ENCODE measurements around the gene MARCHF3.
"Not testable (repeated sequence)": the region's sequence is repeated elsewhere in the genome, so short reads cannot be mapped to it uniquely, and the experiment has no call there.

MARCHF3 gene

GRCh38 chr5:127046343-127047072 lies 16.1 kb upstream of the MARCHF3 start:
- no peak for DNase-seq

DNA sequence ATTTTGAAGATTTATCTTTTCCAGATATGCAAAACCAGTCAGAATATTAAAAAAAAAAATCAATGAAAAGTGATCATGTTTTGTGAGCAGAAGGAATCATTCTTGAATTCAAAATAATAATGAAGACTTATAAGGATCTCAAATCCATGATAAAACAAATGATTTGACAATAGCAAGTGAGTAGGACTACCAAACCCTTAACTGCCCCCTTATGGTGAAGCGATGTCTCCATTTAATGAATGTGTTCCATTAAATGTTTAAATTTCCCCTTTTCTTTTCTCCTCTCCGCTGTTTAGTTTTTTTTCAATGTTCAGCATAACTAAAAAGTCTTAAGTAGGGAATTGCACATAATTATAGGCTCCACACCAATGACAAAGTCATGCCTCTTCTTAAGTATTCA lies 12.2 kb upstream of the MARCHF3 start:
- DNase-seq, result no peak

DNA sequence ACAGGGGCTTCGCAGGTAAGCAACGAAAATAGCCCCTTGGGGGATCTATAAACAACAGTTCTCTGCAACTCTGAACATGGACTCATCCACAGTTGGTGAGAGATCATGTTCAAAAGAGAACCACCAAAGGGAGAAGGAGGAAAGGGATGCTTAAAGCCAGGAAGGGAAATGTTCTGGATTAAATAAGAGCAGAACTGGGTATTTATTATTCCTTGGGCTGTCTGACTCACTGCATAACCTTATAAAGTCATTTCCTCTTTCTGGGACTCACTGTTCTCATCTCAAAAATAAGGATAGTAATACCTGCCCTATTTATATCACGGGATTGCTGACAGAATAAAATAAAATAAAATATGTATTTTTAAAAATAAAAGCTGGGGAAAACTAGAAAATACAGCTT lies 11.2 kb upstream of the MARCHF3 start:
- DNase-seq, result no peak

DNA sequence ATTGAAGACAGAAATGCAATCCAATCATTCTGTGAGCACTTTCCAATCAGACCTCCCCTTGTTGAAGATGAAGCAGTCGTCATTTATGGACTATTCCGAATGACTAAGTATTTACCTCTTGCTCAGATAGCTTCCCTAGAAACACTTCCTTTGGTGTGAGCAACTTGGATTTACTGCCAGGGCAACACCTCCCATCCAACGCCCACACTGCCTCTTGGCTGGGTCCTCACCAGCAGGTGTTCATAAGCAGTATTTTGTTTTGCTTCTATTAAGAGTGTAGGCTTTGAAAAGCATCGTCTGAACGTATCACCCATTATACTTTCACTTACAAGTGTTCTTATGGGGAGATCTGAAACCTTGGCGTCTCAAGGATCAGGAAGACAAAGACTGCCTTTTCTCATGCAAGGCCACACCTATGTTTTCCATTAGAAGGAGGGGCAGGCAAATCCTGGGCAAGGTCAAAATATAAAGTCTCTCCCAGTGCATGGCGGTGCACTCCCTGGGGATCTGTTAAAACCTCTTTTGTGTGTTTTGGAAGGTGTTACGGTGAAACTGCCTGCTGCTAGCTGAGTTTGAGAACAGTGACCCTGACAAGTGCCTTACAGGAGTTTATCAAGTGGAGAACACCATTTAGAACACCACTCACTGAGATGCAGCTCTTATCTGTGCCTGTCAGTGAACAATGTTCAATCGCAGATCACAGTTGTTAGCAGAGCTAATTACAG lies 10.6 kb upstream of the MARCHF3 start:
- no peak for DNase-seq

DNA sequence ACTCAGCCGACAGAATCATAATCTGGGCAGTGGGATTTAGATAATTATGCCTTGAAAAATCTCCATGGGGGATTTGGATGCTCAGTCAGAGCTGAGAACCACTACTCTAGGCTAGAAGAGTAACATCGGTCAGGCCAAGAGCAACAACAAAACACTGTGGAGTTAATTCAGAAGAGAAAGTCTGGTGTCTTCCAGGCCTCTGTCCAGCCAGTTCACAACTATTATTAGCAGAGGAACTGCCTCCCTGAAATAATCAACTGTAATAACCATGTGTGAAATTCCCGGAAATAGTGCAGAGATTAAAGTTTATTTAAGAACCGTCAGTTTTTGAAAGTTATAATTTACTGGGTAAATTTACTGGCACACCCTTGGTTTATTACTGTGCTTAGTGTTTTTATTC lies 8.2 kb upstream of the MARCHF3 start:
- DNase-seq, result no peak

GRCh38 chr5:127031863-127032232 lies 1.5 kb upstream of the MARCHF3 start:
- DNase-seq, result no peak

DNA sequence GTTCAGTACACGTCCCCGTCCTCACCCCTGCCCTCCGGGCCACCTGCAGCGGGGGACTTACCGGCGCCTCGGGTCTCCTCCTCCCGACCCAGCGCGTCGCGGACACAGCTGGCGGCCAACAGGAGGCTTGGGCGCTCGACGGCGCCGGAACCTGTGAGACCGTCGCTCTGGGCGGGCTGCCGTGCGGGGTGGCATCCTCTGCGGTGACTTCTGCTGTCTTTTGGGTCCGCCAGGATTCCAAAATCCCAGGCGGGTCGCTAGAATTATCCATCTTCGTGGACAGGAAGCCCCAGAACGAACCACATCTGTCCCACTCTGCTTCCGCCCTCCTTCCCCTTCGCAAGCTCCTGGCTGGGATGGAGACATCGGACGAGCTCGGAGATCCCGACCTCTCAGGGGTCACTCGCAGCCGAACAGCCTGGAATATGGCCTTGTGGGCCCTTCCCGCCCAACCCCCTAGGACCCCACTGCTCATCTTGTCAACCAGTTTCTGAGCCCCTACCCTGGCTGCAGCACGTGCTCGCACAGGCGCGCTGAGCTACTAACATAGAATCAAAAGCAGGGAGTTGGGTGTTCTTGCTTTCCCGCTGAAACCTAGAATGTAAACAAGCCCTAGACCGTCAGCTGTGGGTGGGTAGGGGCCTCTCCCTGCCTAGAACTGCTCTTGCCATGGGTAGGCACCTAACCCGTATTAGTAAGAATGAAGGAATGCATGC lies 947 bp upstream of the MARCHF3 start:
- DNase-seq, result peak; percentile 26

DNA sequence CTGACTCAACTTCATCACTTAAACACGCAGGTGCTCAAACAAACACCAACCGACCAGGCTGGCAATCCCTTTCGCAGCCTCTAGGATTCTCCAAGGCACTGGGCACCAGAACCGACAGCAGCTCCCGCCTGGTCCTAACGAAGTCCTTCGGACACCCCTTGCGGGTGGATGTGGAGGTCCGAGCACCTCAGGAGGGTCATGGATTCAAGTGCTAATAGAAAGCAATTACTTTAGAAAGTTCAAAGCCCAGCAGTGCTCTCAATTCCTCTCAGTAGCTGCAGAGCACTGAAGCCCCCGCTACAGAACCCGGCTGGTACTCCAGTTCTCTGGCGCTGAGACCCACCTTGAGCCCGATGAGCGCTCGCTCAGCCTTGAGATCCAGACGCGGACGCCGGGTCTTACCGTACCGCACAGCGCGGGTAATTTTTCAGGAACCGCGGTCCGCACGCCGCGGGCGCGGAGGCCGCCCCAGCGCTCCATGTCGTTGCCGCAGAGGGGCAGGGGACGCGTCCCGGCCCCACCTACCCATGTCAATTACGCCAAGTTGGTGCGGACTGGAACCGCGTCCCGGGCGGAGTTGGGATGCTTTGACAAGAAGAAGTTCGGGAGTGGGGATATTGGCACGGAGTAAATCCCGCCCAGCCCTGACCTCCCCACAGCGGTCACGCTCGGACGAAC lies 638 bp downstream of the MARCHF3 start:
- peak; percentile 61 for DNase-seq

GRCh38 chr5:127028822-127029457 lies 1.4 kb downstream of the MARCHF3 start:
- DNase-seq, result no peak

- no peak for DNase-seq
Observed at GRCh38 chr5:127027539-127027938, 2.8 kb downstream of the MARCHF3 start.

GRCh38 chr5:127026166-127026565 lies 4.2 kb downstream of the MARCHF3 start:
- no peak for DNase-seq

DNA sequence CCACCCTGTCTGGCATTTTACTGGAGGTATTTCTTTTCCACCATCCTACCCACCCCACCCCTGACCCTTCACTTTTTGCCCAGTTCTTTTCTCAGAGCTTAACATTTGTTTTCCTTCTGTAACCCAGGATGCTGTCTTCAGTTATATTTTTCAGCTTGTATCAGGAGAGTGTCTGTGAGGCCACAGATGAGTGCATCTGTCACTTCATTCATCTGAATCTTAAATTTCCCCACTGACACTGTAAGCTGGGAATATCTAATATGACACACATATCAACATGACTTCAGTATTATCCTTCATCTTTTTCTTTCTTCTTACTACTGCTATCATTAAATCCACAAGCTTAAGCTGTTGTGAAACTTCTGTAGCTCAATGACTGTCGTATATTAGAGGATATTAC lies 4.9 kb downstream of the MARCHF3 start:
- DNase-seq, result no peak

DNA sequence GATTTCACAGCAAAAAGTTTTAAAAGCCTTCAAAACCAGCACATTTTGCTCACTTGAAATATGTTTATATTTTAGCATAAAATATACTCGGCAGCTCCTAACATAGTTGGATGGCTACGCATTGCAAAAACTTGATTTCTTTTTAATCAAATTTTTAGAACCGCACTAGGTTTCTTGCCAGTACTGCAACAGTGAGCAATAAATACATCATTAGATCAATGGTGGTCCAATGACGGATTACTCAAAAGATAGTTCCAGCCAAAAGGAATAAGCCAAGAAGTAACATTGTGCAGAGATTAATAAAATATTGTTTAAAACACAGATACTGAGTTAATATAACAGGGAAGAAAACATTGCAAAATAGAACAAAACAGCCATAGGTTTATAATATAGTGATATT lies 5.5 kb downstream of the MARCHF3 start:
- DNase-seq, result no peak

- not testable (repeated sequence) for DNase-seq
Observed at GRCh38 chr5:127023552-127024191, 6.7 kb downstream of the MARCHF3 start.

DNA sequence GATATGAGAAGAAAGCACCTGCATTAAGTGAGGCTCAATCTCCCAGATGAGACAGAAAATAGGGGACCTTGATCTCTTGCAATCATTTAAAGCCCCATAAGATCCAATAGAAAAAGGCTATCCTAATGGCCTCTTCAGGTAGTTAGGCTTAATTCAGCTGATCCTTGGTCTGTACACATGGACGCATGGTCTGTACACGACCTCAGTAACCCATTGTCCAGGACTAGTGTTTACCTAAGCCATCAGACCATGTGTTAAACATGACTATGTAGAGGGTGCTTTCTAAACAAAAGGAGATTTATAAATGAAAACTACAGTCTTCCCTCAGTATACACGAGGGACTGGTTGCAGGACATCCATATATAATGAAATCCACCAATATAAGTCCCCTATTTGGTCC lies 7.5 kb downstream of the MARCHF3 start:
- DNase-seq, result no peak

DNA sequence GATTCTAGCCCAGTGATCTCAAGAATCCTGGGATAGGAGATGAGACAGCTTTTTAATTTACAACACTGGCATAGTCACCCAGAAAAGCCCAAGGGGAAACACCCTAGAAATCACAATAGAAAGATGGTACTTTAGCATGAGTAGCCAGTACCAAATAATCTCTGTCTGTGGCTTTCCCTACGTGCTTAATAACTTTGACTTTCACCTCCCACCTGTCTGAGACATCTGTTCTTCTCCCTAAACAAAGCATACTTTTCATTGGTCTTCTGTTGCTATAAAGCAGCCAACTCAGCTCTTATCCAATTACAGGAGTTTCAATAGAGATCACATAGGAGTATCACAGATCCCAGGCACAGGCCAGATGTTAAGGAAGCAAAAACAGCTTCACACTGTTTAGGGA lies 10.4 kb downstream of the MARCHF3 start:
- no peak for DNase-seq

- not testable (repeated sequence) for DNase-seq
Observed at GRCh38 chr5:127016722-127017121, 13.6 kb downstream of the MARCHF3 start.

- no peak for DNase-seq
Observed at GRCh38 chr5:127015716-127016115, 14.6 kb downstream of the MARCHF3 start.

DNA sequence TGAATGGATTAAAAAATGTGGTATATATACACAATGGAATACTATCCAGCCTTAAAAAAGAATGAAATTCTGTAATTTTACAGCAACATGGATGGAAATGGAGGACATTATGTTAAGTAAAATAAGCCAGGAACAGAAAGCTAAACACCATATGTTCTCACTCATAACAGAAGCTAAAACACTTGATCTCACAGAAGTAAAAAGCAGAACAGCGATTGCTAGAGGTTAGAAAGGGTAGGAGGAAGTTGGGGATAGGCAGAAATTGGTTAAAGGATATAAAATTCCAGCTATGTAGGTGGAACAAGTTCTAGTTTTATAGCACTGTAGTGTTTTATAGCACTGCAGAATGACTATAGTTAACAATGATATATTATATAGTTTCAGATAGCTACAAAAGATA lies 15.8 kb downstream of the MARCHF3 start:
- DNase-seq, result no peak

DNA sequence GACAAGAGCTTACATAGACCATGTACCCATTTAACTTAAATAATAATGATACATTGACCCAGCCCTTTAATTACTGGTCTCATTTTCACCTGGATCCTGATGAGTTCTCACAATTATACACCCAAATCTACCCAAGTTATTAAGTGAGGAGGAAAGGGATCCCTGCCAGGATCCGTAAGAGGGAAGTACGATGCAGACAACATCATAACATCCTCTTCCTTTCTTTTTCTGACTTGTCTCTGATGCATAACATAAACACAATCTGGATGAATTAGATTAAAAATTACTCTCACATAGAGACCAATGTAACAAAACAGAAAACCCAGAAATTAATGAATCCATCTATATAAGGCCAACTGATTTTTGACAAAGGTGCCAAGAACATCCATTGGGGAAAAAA lies 17.0 kb downstream of the MARCHF3 start:
- no peak for DNase-seq

GRCh38 chr5:127012916-127013315 lies 17.4 kb downstream of the MARCHF3 start:
- DNase-seq, result no peak

GRCh38 chr5:127011961-127012644 lies 18.3 kb downstream of the MARCHF3 start:
- DNase-seq, result no peak
